ENCODE results near the gene TJP1. TPM values are rescaled to one million over a fixed set of nuclear protein-coding genes. Genes with fewer than 3 reads are reported as not detected.

Gene TJP1
- 10 to 100 TPM; 19.5 to 61.8 (median 29.8) TPM for polyA plus RNA-seq
- long read RNA-seq, donor 1 = 0 reads
- long read RNA-seq, donor 2 = 0 reads
- long read RNA-seq, donor 3, partial matches to known transcripts = 14 of 18 reads
- long read RNA-seq, donor 3, other reads (novel, unspliced or antisense) = 0 of 18 reads
- long read RNA-seq, donor 4 = 0 reads
- long read RNA-seq, donor 5, partial matches to known transcripts = 0 of 2 reads
- long read RNA-seq, donor 5, other reads (novel, unspliced or antisense) = 0 of 2 reads
- long read RNA-seq, donor 6, full-length matches to known transcripts = 2 of 7 reads
- long read RNA-seq, donor 6, partial matches to known transcripts = 5 of 7 reads
- long read RNA-seq, donor 6, other reads (novel, unspliced or antisense) = 0 of 7 reads
- long read RNA-seq, donor 7 = 0 reads
- long read RNA-seq, donor 8, partial matches to known transcripts = 0 of 1 reads
- long read RNA-seq, donor 8, other reads (novel, unspliced or antisense) = 0 of 1 reads
- long read RNA-seq, donor 9, partial matches to known transcripts = 0 of 1 reads
- long read RNA-seq, donor 9, other reads (novel, unspliced or antisense) = 0 of 1 reads
- long read RNA-seq, donor 10, partial matches to known transcripts = 0 of 2 reads
- long read RNA-seq, donor 10, other reads (novel, unspliced or antisense) = 0 of 2 reads

GRCh38 chr15:29822100-29822683, at the start of gene TJP1:
TSS of gene TJP1 (minus strand) at chr15:29822468. CDS start at chr15:29822028, 440 bp downstream.
- no peaks in the 10 kb centered on the region for H3K36me3 ChIP-seq (ENCODE audit: control insufficient read depth in 3 of 3, insufficient read depth in 2 of 3, low read depth in 1 of 3, low read length in 3 of 3)
- peaks cover 0 to 3% (median 0%) of the 10 kb centered on the region in 3 donors for H3K27me3 ChIP-seq (ENCODE audit: control insufficient read depth in 3 of 3, insufficient read depth in 3 of 3, low read length in 3 of 3)
- FAIRE-seq (no peak), DNase-seq (peak; percentile 81 to 91)
- 2 to 5% (median 2%) methylated on average over 29 to 80 of the region's 80 CpGs for WGBS, 3 donors
- no peaks in the 10 kb centered on the region for H3K9me3 ChIP-seq (ENCODE audit: control insufficient read depth in 2 of 2, insufficient read depth in 1 of 2, low read depth in 1 of 2, low read length in 1 of 2)
- peak within 1 kb of the TSS; percentile 77 to 94 (median 85) for H3K4me3 ChIP-seq (ENCODE audit: low read depth in 1 of 3, low read length in 3 of 3)
- H3K27ac ChIP-seq (ENCODE audit: low read depth in 1 of 3, low read length in 2 of 3) = peak within 1 kb of the TSS; percentile 97 to 98 (median 98)
- peaks cover 0 to 3% (median 0%) of the 10 kb centered on the region in 3 donors for H3K4me1 ChIP-seq (ENCODE audit: control insufficient read depth in 3 of 3, insufficient read depth in 2 of 3, low read depth in 1 of 3, low read length in 2 of 3)

- FAIRE-seq (no peak), DNase-seq (no peak)
- WGBS, 3 donors = 75 to 89% (median 78%) methylated on average over 19 of the region's 19 CpGs
These were observed 49.1 kb upstream of the TJP1 start for GRCh38 chr15:29871401-29871800.

GRCh38 chr15:29870495-29871151, 48.4 kb upstream of the TJP1 start:
- Histone ChIP-seq H3K36me3 (ENCODE audit: control insufficient read depth in 3 of 3, insufficient read depth in 2 of 3, low read depth in 1 of 3, low read length in 3 of 3) (no peaks in the 10 kb centered on the region), H3K27me3 (ENCODE audit: control insufficient read depth in 3 of 3, insufficient read depth in 3 of 3, low read length in 3 of 3) (no peaks in the 10 kb centered on the region), H3K4me3 (ENCODE audit: low read depth in 1 of 3, low read length in 3 of 3) (no peak overlapping the region), H3K9me3 (ENCODE audit: control insufficient read depth in 2 of 2, insufficient read depth in 1 of 2, low read depth in 1 of 2, low read length in 1 of 2) (no peaks in the 10 kb centered on the region), H3K4me1 (ENCODE audit: control insufficient read depth in 3 of 3, insufficient read depth in 2 of 3, low read depth in 1 of 3, low read length in 2 of 3) (no peaks in the 10 kb centered on the region), H3K27ac (ENCODE audit: low read depth in 1 of 3, low read length in 2 of 3) (no peak overlapping the region)
- DNase-seq (no peak), FAIRE-seq (no peak)
- 36 to 48% (median 42%) methylated on average over 11 of the region's 11 CpGs for WGBS, 3 donors

More at GRCh38 chr15:29871401-29871800, 49.1 kb upstream of the TJP1 start:
- no peak overlapping the region for H3K4me3 ChIP-seq (ENCODE audit: low read depth in 1 of 3, low read length in 3 of 3)
- no peaks in the 10 kb centered on the region for H3K9me3 ChIP-seq (ENCODE audit: control insufficient read depth in 2 of 2, insufficient read depth in 1 of 2, low read depth in 1 of 2, low read length in 1 of 2)
- H3K4me1 ChIP-seq (ENCODE audit: control insufficient read depth in 3 of 3, insufficient read depth in 2 of 3, low read depth in 1 of 3, low read length in 2 of 3) = no peaks in the 10 kb centered on the region
- no peaks in the 10 kb centered on the region for H3K27me3 ChIP-seq (ENCODE audit: control insufficient read depth in 3 of 3, insufficient read depth in 3 of 3, low read length in 3 of 3)
- H3K27ac ChIP-seq (ENCODE audit: low read depth in 1 of 3, low read length in 2 of 3) = no peak overlapping the region
- no peaks in the 10 kb centered on the region for H3K36me3 ChIP-seq (ENCODE audit: control insufficient read depth in 3 of 3, insufficient read depth in 2 of 3, low read depth in 1 of 3, low read length in 3 of 3)

GRCh38 chr15:29867241-29868000, 45.2 kb upstream of the TJP1 start:
- Histone ChIP-seq H3K27me3 (ENCODE audit: control insufficient read depth in 3 of 3, insufficient read depth in 3 of 3, low read length in 3 of 3) (no peaks in the 10 kb centered on the region), H3K4me3 (ENCODE audit: low read depth in 1 of 3, low read length in 3 of 3) (no peak overlapping the region), H3K27ac (ENCODE audit: low read depth in 1 of 3, low read length in 2 of 3) (no peak overlapping the region), H3K9me3 (ENCODE audit: control insufficient read depth in 2 of 2, insufficient read depth in 1 of 2, low read depth in 1 of 2, low read length in 1 of 2) (no peaks in the 10 kb centered on the region), H3K4me1 (ENCODE audit: control insufficient read depth in 3 of 3, insufficient read depth in 2 of 3, low read depth in 1 of 3, low read length in 2 of 3) (no peaks in the 10 kb centered on the region), H3K36me3 (ENCODE audit: control insufficient read depth in 3 of 3, insufficient read depth in 2 of 3, low read depth in 1 of 3, low read length in 3 of 3) (no peaks in the 10 kb centered on the region)
- FAIRE-seq (no peak), DNase-seq (no peak)
- 63 to 68% (median 66%) methylated on average over 3 of the region's 3 CpGs for WGBS, 3 donors

- no peaks in the 10 kb centered on the region for H3K36me3 ChIP-seq (ENCODE audit: control insufficient read depth in 3 of 3, insufficient read depth in 2 of 3, low read depth in 1 of 3, low read length in 3 of 3)
- WGBS, 3 donors = 85 to 94% (median 89%) methylated on average over 1 of the region's 1 CpG
- H3K4me1 ChIP-seq (ENCODE audit: control insufficient read depth in 3 of 3, insufficient read depth in 2 of 3, low read depth in 1 of 3, low read length in 2 of 3) = no peaks in the 10 kb centered on the region
- no peak for DNase-seq
- no peak overlapping the region for H3K4me3 ChIP-seq (ENCODE audit: low read depth in 1 of 3, low read length in 3 of 3)
- no peaks in the 10 kb centered on the region for H3K9me3 ChIP-seq (ENCODE audit: control insufficient read depth in 2 of 2, insufficient read depth in 1 of 2, low read depth in 1 of 2, low read length in 1 of 2)
- no peaks in the 10 kb centered on the region for H3K27me3 ChIP-seq (ENCODE audit: control insufficient read depth in 3 of 3, insufficient read depth in 3 of 3, low read length in 3 of 3)
- no peak for FAIRE-seq
- H3K27ac ChIP-seq (ENCODE audit: low read depth in 1 of 3, low read length in 2 of 3) = no peak overlapping the region
These were observed 44.1 kb upstream of the TJP1 start for GRCh38 chr15:29866337-29866736.

GRCh38 chr15:29864501-29864900, 42.2 kb upstream of the TJP1 start:
- no peaks in the 10 kb centered on the region for H3K27me3 ChIP-seq (ENCODE audit: control insufficient read depth in 3 of 3, insufficient read depth in 3 of 3, low read length in 3 of 3)
- no peak overlapping the region for H3K4me3 ChIP-seq (ENCODE audit: low read depth in 1 of 3, low read length in 3 of 3)
- H3K4me1 ChIP-seq (ENCODE audit: control insufficient read depth in 3 of 3, insufficient read depth in 2 of 3, low read depth in 1 of 3, low read length in 2 of 3) = no peaks in the 10 kb centered on the region
- H3K27ac ChIP-seq (ENCODE audit: low read depth in 1 of 3, low read length in 2 of 3) = no peak overlapping the region
- FAIRE-seq = no peak
- no peaks in the 10 kb centered on the region for H3K9me3 ChIP-seq (ENCODE audit: control insufficient read depth in 2 of 2, insufficient read depth in 1 of 2, low read depth in 1 of 2, low read length in 1 of 2)
- WGBS, 3 donors = 41 to 54% (median 47%) methylated on average over 4 of the region's 4 CpGs
- no peaks in the 10 kb centered on the region for H3K36me3 ChIP-seq (ENCODE audit: control insufficient read depth in 3 of 3, insufficient read depth in 2 of 3, low read depth in 1 of 3, low read length in 3 of 3)
- no peak for DNase-seq

- no peaks in the 10 kb centered on the region for H3K4me1 ChIP-seq (ENCODE audit: control insufficient read depth in 3 of 3, insufficient read depth in 2 of 3, low read depth in 1 of 3, low read length in 2 of 3)
- no peak overlapping the region for H3K4me3 ChIP-seq (ENCODE audit: low read depth in 1 of 3, low read length in 3 of 3)
- DNase-seq (no peak), FAIRE-seq (no peak)
- no peak overlapping the region for H3K27ac ChIP-seq (ENCODE audit: low read depth in 1 of 3, low read length in 2 of 3)
- H3K36me3 ChIP-seq (ENCODE audit: control insufficient read depth in 3 of 3, insufficient read depth in 2 of 3, low read depth in 1 of 3, low read length in 3 of 3) = no peaks in the 10 kb centered on the region
- no peaks in the 10 kb centered on the region for H3K27me3 ChIP-seq (ENCODE audit: control insufficient read depth in 3 of 3, insufficient read depth in 3 of 3, low read length in 3 of 3)
- H3K9me3 ChIP-seq (ENCODE audit: control insufficient read depth in 2 of 2, insufficient read depth in 1 of 2, low read depth in 1 of 2, low read length in 1 of 2) = no peaks in the 10 kb centered on the region
- WGBS, 3 donors = 86 to 92% (median 87%) methylated on average over 4 of the region's 4 CpGs
These were observed 41.2 kb upstream of the TJP1 start for GRCh38 chr15:29863438-29863837.

GRCh38 chr15:29862271-29862670, 40.0 kb upstream of the TJP1 start:
- Histone ChIP-seq H3K4me1 (ENCODE audit: control insufficient read depth in 3 of 3, insufficient read depth in 2 of 3, low read depth in 1 of 3, low read length in 2 of 3) (no peaks in the 10 kb centered on the region), H3K27ac (ENCODE audit: low read depth in 1 of 3, low read length in 2 of 3) (no peak overlapping the region), H3K27me3 (ENCODE audit: control insufficient read depth in 3 of 3, insufficient read depth in 3 of 3, low read length in 3 of 3) (no peaks in the 10 kb centered on the region), H3K4me3 (ENCODE audit: low read depth in 1 of 3, low read length in 3 of 3) (no peak overlapping the region), H3K9me3 (ENCODE audit: control insufficient read depth in 2 of 2, insufficient read depth in 1 of 2, low read depth in 1 of 2, low read length in 1 of 2) (no peaks in the 10 kb centered on the region), H3K36me3 (ENCODE audit: control insufficient read depth in 3 of 3, insufficient read depth in 2 of 3, low read depth in 1 of 3, low read length in 3 of 3) (no peaks in the 10 kb centered on the region)
- no peak for DNase-seq
- FAIRE-seq = no peak
- whole genome bisulfite sequencing, 3 donors = 64 to 76% (median 71%) methylated on average over 2 of the region's 2 CpGs
